GM23248 (cell line): ENCODE data around the gene MYBPH. TPM values are rescaled to one million over a fixed set of nuclear protein-coding genes. Genes with fewer than 3 reads are reported as not detected.

Source experiments
- DNase-seq: peaks from one replicate; pipeline ENCODE4 v3.0.0-alpha.2; 2015
- H2AFZ ChIP-seq: fragments of 200-600 bp; sonication (generic); 2 replicates; pipeline ENCODE4 v1.6.1; 2016; ENCODE audit warnings: antibody characterized with exemption
- H3F3A ChIP-seq: fragments of 200-600 bp; sonication (generic); 2 replicates; pipeline ENCODE4 v1.6.1; 2016; ENCODE audit warnings: mild to moderate bottlenecking, antibody characterized with exemption, mixed run types; ENCODE audit not compliant: insufficient read depth
- H3K27ac ChIP-seq: fragments of 200-600 bp; sonication (generic); 2 replicates; pipeline ENCODE4 v1.5.1; 2016; ENCODE audit warnings: mild to moderate bottlenecking
- H3K27me3 ChIP-seq: fragments of 200-600 bp; sonication (generic); replicated peaks from 2 replicates; pipeline ENCODE4 v1.6.1; 2016; ENCODE audit warnings: mild to moderate bottlenecking; ENCODE audit not compliant: insufficient read depth
- H3K36me3 ChIP-seq: fragments of 200-600 bp; sonication (generic); 2 replicates; pipeline ENCODE4 v1.6.1; 2016; ENCODE audit warnings: low read depth, mild to moderate bottlenecking
- H3K4me1 ChIP-seq: fragments of 200-600 bp; sonication (generic); 2 replicates; pipeline ENCODE4 v1.6.1; 2016; ENCODE audit warnings: mild to moderate bottlenecking; ENCODE audit not compliant: insufficient read depth
- H3K4me2 ChIP-seq: fragments of 200-600 bp; sonication (generic); one replicate; pipeline ENCODE4 v1.6.1; 2016; ENCODE audit warnings: mild to moderate bottlenecking; ENCODE audit not compliant: unreplicated experiment
- H3K4me3 ChIP-seq: fragments of 200-600 bp; sonication (generic); 2 replicates; pipeline ENCODE4 v1.5.1; 2016; ENCODE audit warnings: mild to moderate bottlenecking
- H3K79me2 ChIP-seq: fragments of 200-600 bp; sonication (generic); 2 replicates; pipeline ENCODE4 v1.6.1; 2016; ENCODE audit warnings: mild to moderate bottlenecking; ENCODE audit not compliant: insufficient read depth
- H3K9ac ChIP-seq: fragments of 200-600 bp; sonication (generic); 2 replicates; pipeline ENCODE4 v1.6.1; 2016; ENCODE audit warnings: mild to moderate bottlenecking
- H3K9me2 ChIP-seq: fragments of 200-600 bp; sonication (generic); 2 replicates; pipeline ENCODE4 v1.6.1; 2016; ENCODE audit warnings: mixed run types, mild to moderate bottlenecking, moderate library complexity; ENCODE audit not compliant: insufficient read depth
- H3K9me3 ChIP-seq: fragments of 200-600 bp; sonication (generic); one replicate; pipeline ENCODE4 v1.6.1; 2017; ENCODE audit warnings: low read depth
- H4K20me1 ChIP-seq: fragments of 200-600 bp; sonication (generic); 2 replicates; pipeline ENCODE4 v1.6.0; 2016; ENCODE audit not compliant: insufficient read depth
- EZH2 ChIP-seq: fragments of 200-600 bp; sonication (generic); IDR thresholded peaks from 2 replicates; pipeline ENCODE4 v1.6.1; 2018; ENCODE audit warnings: antibody characterized with exemption, mild to moderate bottlenecking; ENCODE audit not compliant: insufficient read depth, poor library complexity, severe bottlenecking
- EZH2phosphoT487 ChIP-seq: fragments of 200-600 bp; sonication (generic); IDR thresholded peaks from 2 replicates; pipeline ENCODE4 v1.6.1; 2018; ENCODE audit warnings: antibody characterized with exemption, moderate library complexity, mild to moderate bottlenecking, low read depth; ENCODE audit not compliant: insufficient read depth
- WGBS, 2 experiments: methylation state at CpG; one replicate each; pipeline ENCODE4 v1.1.6; 2015 to 2017; ENCODE audit warnings: low lambda C conversion rate in 2 of 2, low coverage in 1 of 2; ENCODE audit errors: missing lambda C conversion rate in 2 of 2; 5-methylcytosine and 5-hydroxymethylcytosine counted together
- in situ Hi-C: fragments of 300-500 bp; cut with MboI; formaldehyde crosslinking; loops from 2 replicates; pipeline ENCODE4 v1.15.0; 2020
- polyA plus RNA-seq: library from polyadenylated mRNA; unstranded; fragments of >200 nt; fragmentation: Nextera tagmentation; extraction: Ambion mirVana; gene quantifications from 2 replicates; pipeline ENCODE4 v1.2.1, GENCODE V29; 2016
- total RNA-seq: library from RNA; depleted of rRNA; stranded (reverse); fragments of >200 nt; shearing (Covaris generic); gene quantifications from 2 replicates; pipeline ENCODE4 v1.2.3, GENCODE V29; 2014

MYBPH gene
- total and polyA plus RNA-seq, 2 experiments from 2014 or later = 0.11 to 0.34 TPM

DNA sequence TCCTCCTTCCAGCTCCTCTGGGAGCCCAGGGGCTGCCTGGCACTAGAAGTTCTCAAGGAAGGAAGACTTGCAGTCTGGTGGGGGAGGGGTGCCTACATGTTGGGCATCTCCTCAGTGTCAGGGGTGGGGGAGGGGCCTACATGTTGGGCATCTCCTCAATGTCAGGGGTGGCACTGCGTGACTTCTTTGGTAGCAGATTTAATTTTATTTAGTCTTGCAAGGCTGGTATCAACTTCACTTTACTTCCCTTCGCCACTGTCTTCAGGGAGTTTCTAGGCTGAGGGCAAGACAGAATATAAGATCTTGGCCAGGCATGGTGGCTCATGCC is 29.6 kb downstream of the MYBPH start:
- H3K9me3 ChIP-seq = no peaks in the 10 kb centered on the region
- no peak for TF ChIP-seq EZH2phosphoT487
- TF ChIP-seq EZH2 = no peak
- no peaks in the 10 kb centered on the region for H3K36me3 ChIP-seq
- 97 to 98% methylated on average over 2 of the region's 2 CpGs for WGBS, 2 experiments
- no peak overlapping the region for H3K9ac ChIP-seq
- H3K4me2 ChIP-seq = no peak overlapping the region
- H3K9me2 ChIP-seq = no peaks in the 10 kb centered on the region
- no peak overlapping the region for H2AFZ ChIP-seq
- no peaks in the 10 kb centered on the region for H4K20me1 ChIP-seq
- in situ Hi-C loops = no loop called here
- DNase-seq = no peak
- H3K79me2 ChIP-seq = no peaks in the 10 kb centered on the region
- H3F3A ChIP-seq = peaks cover 3% of the 10 kb centered on the region; the same call in 1 of the 2 replicates
- no peak overlapping the region for H3K4me3 ChIP-seq
- H3K27me3 ChIP-seq = no peaks in the 10 kb centered on the region
- no peak overlapping the region for H3K27ac ChIP-seq
- peaks cover 11% of the 10 kb centered on the region; the same call in 1 of the 2 replicates for H3K4me1 ChIP-seq

- in situ Hi-C loops = no loop called here
- Histone ChIP-seq H3K79me2 (no peaks in the 10 kb centered on the region), H3K27ac (no peak overlapping the region), H3K9me2 (no peaks in the 10 kb centered on the region), H3K9ac (no peak overlapping the region), H3K27me3 (no peaks in the 10 kb centered on the region), H3K9me3 (no peaks in the 10 kb centered on the region), H3K36me3 (no peaks in the 10 kb centered on the region), H4K20me1 (no peaks in the 10 kb centered on the region), H3K4me2 (no peak overlapping the region), H3K4me1 (peaks cover 11% of the 10 kb centered on the region; the same call in 1 of the 2 replicates), H3F3A (peaks cover 3% of the 10 kb centered on the region; the same call in 1 of the 2 replicates), H2AFZ (no peak overlapping the region), H3K4me3 (no peak overlapping the region)
- DNase-seq = no peak
- no peak for TF ChIP-seq EZH2
- TF ChIP-seq EZH2phosphoT487 = no peak
- 90% methylated on average over 13 of the region's 13 CpGs for WGBS, 2 experiments
Observed at GRCh38 chr1:203145321-203146041, 30.1 kb downstream of the MYBPH start.

GRCh38 chr1:203144661-203145060 is 31.0 kb downstream of the MYBPH start:
- Histone ChIP-seq H3F3A (peaks cover 3% of the 10 kb centered on the region; the same call in 1 of the 2 replicates), H3K79me2 (no peaks in the 10 kb centered on the region), H3K4me1 (peaks cover 11% of the 10 kb centered on the region; the same call in 1 of the 2 replicates), H3K9me3 (no peaks in the 10 kb centered on the region), H3K9ac (no peak overlapping the region), H4K20me1 (no peaks in the 10 kb centered on the region), H3K36me3 (no peaks in the 10 kb centered on the region), H3K27ac (no peak overlapping the region), H3K27me3 (no peaks in the 10 kb centered on the region), H3K4me2 (no peak overlapping the region), H2AFZ (no peak overlapping the region), H3K9me2 (no peaks in the 10 kb centered on the region), H3K4me3 (no peak overlapping the region)
- TF ChIP-seq EZH2 (no peak), EZH2phosphoT487 (no peak)
- in situ Hi-C loops = no loop called here
- WGBS, 2 experiments = 36 to 48% methylated on average over 6 of the region's 6 CpGs
- peak; percentile 50 for DNase-seq

GRCh38 chr1:203143641-203144040 is 32.0 kb downstream of the MYBPH start:
- Histone ChIP-seq H3K36me3 (no peaks in the 10 kb centered on the region), H3K79me2 (no peaks in the 10 kb centered on the region), H3K27me3 (no peaks in the 10 kb centered on the region), H3K9ac (no peak overlapping the region), H3K4me1 (peaks cover 11% of the 10 kb centered on the region; the same call in 1 of the 2 replicates), H3K27ac (no peak overlapping the region), H3K4me2 (no peak overlapping the region), H3K4me3 (no peak overlapping the region), H3K9me2 (no peaks in the 10 kb centered on the region), H3K9me3 (no peaks in the 10 kb centered on the region), H3F3A (peaks cover 3% of the 10 kb centered on the region; the same call in 1 of the 2 replicates), H4K20me1 (no peaks in the 10 kb centered on the region), H2AFZ (no peak overlapping the region)
- DNase-seq = no peak
- in situ Hi-C loops = no loop called here
- no peak for TF ChIP-seq EZH2phosphoT487
- 65 to 77% methylated on average over 11 of the region's 11 CpGs for WGBS, 2 experiments
